HepG2 (cell line): Measurements from ENCODE around the gene ERC1. TPM values are rescaled to one million over a fixed set of nuclear protein-coding genes. Genes with fewer than 3 reads are reported as not detected.

ENCODE experiments used
- ATAC-seq: fragments of 200-7000 bp; cut with Tn5 transposase; 3 replicates; pipeline ENCODE4 v1.9.1; 2020; ENCODE audit warnings: mild to moderate bottlenecking, moderate library complexity
- BruUV-seq: library from RNA; stranded (reverse); fragments of 400-500 nt; replicated peaks from 2 replicates; lab custom pipeline; 2021; lab: Mats Ljungman, UMichigan
- CTCF ChIA-PET: fragments of 300-600 bp; formaldehyde crosslinking; extraction: SDS; loops from one replicate; lab custom pipeline; 2021; ENCODE audit warnings: low total read pairs, inconsistent platforms, low intra/inter-chr PET ratio; lab: Yijun Ruan, JAX
- POLR2A ChIA-PET: fragments of 350-600 bp; sonication (Branson Sonifier 250); formaldehyde crosslinking; loops from one replicate; lab custom pipeline; 2020; ENCODE audit warnings: antibody characterized with exemption, inconsistent platforms; lab: Yijun Ruan, JAX
- DNase-seq: peaks from one replicate; pipeline ENCODE4 v3.0.0-alpha.2; 2015; ENCODE audit warnings: low spot score
- FAIRE-seq: peaks from 3 replicates; lab custom pipeline; 2011; peaks lifted over from hg19 to GRCh38; lab: Jason Lieb, UNC
- H2AFZ ChIP-seq: one replicate; pipeline ENCODE4 v1.6.1; 2011; ENCODE audit warnings: low read length, inconsistent platforms
- H3K27ac ChIP-seq: fragments of 300-600 bp; 3 replicates; pipeline ENCODE4 v1.8.0; 2011; ENCODE audit warnings: mixed run types, mild to moderate bottlenecking, mixed read lengths, low read length, inconsistent platforms; ENCODE audit not compliant: insufficient read depth; ENCODE audit errors: extremely low read length
- H3K27me3 ChIP-seq, 2 experiments: fragments of 200-600 bp in 1 of 2; 2 replicates in 1 of 2; 3 replicates in 1 of 2; pipeline versions ENCODE4 v1.6.0 to v1.8.0; 2011; ENCODE audit warnings: low read length in 2 of 2, mild to moderate bottlenecking in 2 of 2, moderate library complexity in 2 of 2, inconsistent platforms in 1 of 2; ENCODE audit not compliant: insufficient read depth in 2 of 2, control insufficient read depth in 1 of 2
- H3K36me3 ChIP-seq, 2 experiments: fragments of 200-600 bp in 1 of 2; replicated peaks in 1 of 2; 2 replicates in 1 of 2; 3 replicates in 1 of 2; pipeline versions ENCODE4 v1.5.1 to v1.8.0; 2011; ENCODE audit warnings: low read length in 2 of 2, inconsistent platforms in 1 of 2; ENCODE audit not compliant: insufficient read depth in 2 of 2, control insufficient read depth in 1 of 2
- H3K4me1 ChIP-seq: 2 replicates; pipeline ENCODE4 v1.5.1; 2012; ENCODE audit warnings: low read length, inconsistent platforms; ENCODE audit not compliant: insufficient read depth
- H3K4me2 ChIP-seq: 2 replicates; pipeline ENCODE4 v1.6.0; 2011; ENCODE audit warnings: low read depth, low read length, inconsistent platforms
- H3K4me3 ChIP-seq, 3 experiments: fragments of 200-600 bp in 1 of 3; sonication (generic), shearing (Covaris generic) in 1 of 3; replicated peaks in 1 of 3; 2 replicates each; pipeline ENCODE4 v1.5.1; 2011 to 2016; ENCODE audit warnings: low read length in 3 of 3, inconsistent platforms in 2 of 3, low read depth in 2 of 3, mild to moderate bottlenecking in 2 of 3, control low read depth in 1 of 3, mixed read lengths in 1 of 3; ENCODE audit not compliant: insufficient read depth in 1 of 3
- H3K79me2 ChIP-seq: one replicate; pipeline ENCODE4 v1.6.1; 2011; ENCODE audit warnings: low read length, inconsistent platforms; ENCODE audit not compliant: insufficient read depth
- H3K9ac ChIP-seq: 2 replicates; pipeline ENCODE4 v1.6.0; 2011; ENCODE audit warnings: mild to moderate bottlenecking, low read depth, low read length, inconsistent platforms; ENCODE audit not compliant: insufficient read depth
- H3K9me3 ChIP-seq: 2 replicates; pipeline ENCODE4 v1.5.1; 2012; ENCODE audit warnings: mild to moderate bottlenecking, low read length
- H4K20me1 ChIP-seq: 2 replicates; pipeline ENCODE4 v1.6.0; 2011; ENCODE audit warnings: inconsistent platforms, mild to moderate bottlenecking, low read length, moderate library complexity; ENCODE audit not compliant: insufficient read depth
- ISL2 ChIP-seq: sonication (generic); formaldehyde crosslinking; IDR thresholded peaks from 2 replicates; pipeline ENCODE4 v1.5.0; 2020; ENCODE audit warnings: missing genetic modification reagents
- MAFK ChIP-seq, 2 experiments: IDR thresholded peaks in 1 of 2; conservative IDR thresholded peaks in 1 of 2; 2 replicates each; pipeline ENCODE4 v1.6.1; 2011; ENCODE audit warnings: improper control_type of control experiment in 2 of 2, low read length in 2 of 2
- SP5 ChIP-seq: IDR thresholded peaks from 2 replicates; pipeline ENCODE4 v1.6.1; 2016; ENCODE audit warnings: low read depth, borderline replicate concordance
- ZC3H13 ChIP-seq: sonication (generic); formaldehyde crosslinking; IDR thresholded peaks from 2 replicates; pipeline ENCODE4 v1.8.1; 2023; ENCODE audit warnings: mild to moderate bottlenecking, missing genetic modification reagents, moderate library complexity
- ZFP82 ChIP-seq: sonication (generic); formaldehyde crosslinking; IDR thresholded peaks from 2 replicates; pipeline ENCODE4 v1.5.1; 2020; ENCODE audit warnings: mild to moderate bottlenecking, missing genetic modification reagents, borderline replicate concordance
- ZNF292 ChIP-seq: sonication (generic); formaldehyde crosslinking; IDR thresholded peaks from 2 replicates; pipeline ENCODE4 v1.8.1; 2022; ENCODE audit warnings: mild to moderate bottlenecking, low read depth, missing genetic modification reagents, borderline replicate concordance
- ZNF44 ChIP-seq: sonication (generic); formaldehyde crosslinking; IDR thresholded peaks from 2 replicates; pipeline ENCODE4 v1.5.1; 2020; ENCODE audit warnings: mild to moderate bottlenecking, missing genetic modification reagents
- ZNF569 ChIP-seq: sonication (generic); formaldehyde crosslinking; IDR thresholded peaks from 2 replicates; pipeline ENCODE4 v1.5.0; 2020; ENCODE audit warnings: mild to moderate bottlenecking, missing genetic modification reagents, moderate library complexity, borderline replicate concordance
- ZSCAN20 ChIP-seq: sonication (generic); formaldehyde crosslinking; IDR thresholded peaks from 2 replicates; pipeline ENCODE4 v1.4.0; 2020; ENCODE audit warnings: missing genetic modification reagents, mild to moderate bottlenecking, borderline replicate concordance
- WGBS: methylation state at CpG from one replicate; pipeline ENCODE4 v1.1.6; 2017; ENCODE audit warnings: low lambda C conversion rate; 5-methylcytosine and 5-hydroxymethylcytosine counted together
- in situ Hi-C: cut with HindIII; loops from 2 replicates; pipeline ENCODE4 v1.10.0; 2017; ENCODE audit warnings: low pct_unique_long_range_greater_than_20kb; ENCODE audit not compliant: extremely low pct_ligation_motif_present
- intact Hi-C: fragments of 100-400 bp; cut with micrococcal nuclease; formaldehyde crosslinking; loops from one replicate; pipeline ENCODE4 v1.10.0; 2022; ENCODE audit not compliant: unreplicated experiment
- polyA plus RNA-seq, 8 experiments: library from polyadenylated mRNA; depleted of rRNA in 3 of 8; stranded (reverse) in 7 of 8; unstranded in 1 of 8; fragments of >200 nt; fragmentation: Illumina TruSeq in 4 of 8; extraction: Trizol in 4 of 8; gene quantifications; 2 replicates each; pipeline versions ENCODE4 v1.2.1 to v1.2.3, GENCODE V29; 2011 to 2016; ENCODE audit warnings: low read depth in 4 of 8, missing spikeins in 1 of 8, mixed read lengths in 1 of 8; ENCODE audit not compliant: insufficient read depth in 1 of 8
- total RNA-seq, 5 experiments: library from RNA; depleted of rRNA; stranded (reverse); fragments of >200 nt; fragmentation: Illumina TruSeq; extraction: Trizol; gene quantifications; 2 replicates each; pipeline ENCODE4 v1.2.3, GENCODE V29; 2016; ENCODE audit warnings: low read depth in 1 of 5
- TF ChIP-seq, protein P1 (sequence below): sonication (generic); formaldehyde crosslinking; conservative IDR thresholded peaks from 2 replicates; pipeline ENCODE4 v1.4.0; 2020; ENCODE audit warnings: mild to moderate bottlenecking, missing genetic modification reagents, moderate library complexity

The ERC1 gene
- total and polyA plus RNA-seq, 2 of the 13 experiments (the other 11 are each of a cell fraction or from before 2014, with no cell fraction given) = 6.1 to 12.4 TPM

DNA sequence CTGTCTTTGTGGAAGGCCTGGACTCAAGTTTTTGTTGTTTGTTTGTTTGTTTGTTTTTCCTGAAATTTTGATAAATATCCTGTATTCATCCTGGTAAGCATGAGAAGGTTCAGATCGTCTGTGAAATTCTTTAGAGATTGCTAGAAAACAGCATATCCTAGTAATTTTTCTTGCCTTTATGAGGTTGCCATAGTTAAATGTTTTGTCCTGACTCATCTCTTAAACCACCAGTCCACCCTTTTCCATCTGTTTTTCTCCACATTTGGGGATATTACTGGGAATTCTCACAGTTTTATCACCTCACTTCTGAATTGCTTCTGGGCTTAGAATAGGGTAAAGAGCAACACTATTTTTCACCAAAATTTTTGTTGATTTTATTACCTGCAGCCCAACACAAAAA lies 355.1 kb downstream of the ERC1 start:
- H3K9ac ChIP-seq = no peak overlapping the region
- ATAC-seq (no peak), DNase-seq (no peak), FAIRE-seq (no peak)
- no peak overlapping the region for H3K4me3 ChIP-seq
- ChIA-PET CTCF (no interaction called here), POLR2A (no interaction called here)
- H3K9me3 ChIP-seq = no peaks in the 10 kb centered on the region
- H3K4me1 ChIP-seq = peaks cover 11% of the 10 kb centered on the region; the same call in 1 of the 2 replicates
- no peaks in the 10 kb centered on the region for H3K36me3 ChIP-seq
- no peaks in the 10 kb centered on the region for H4K20me1 ChIP-seq
- H3K79me2 ChIP-seq = no peaks in the 10 kb centered on the region
- in situ Hi-C loops (no loop called here), intact Hi-C loops (no loop called here)
- H3K27me3 ChIP-seq = no peaks in the 10 kb centered on the region
- WGBS = 96% methylated on average over 1 of the region's 1 CpG
- BruUV-seq = no TSS peak
- TF ChIP-seq ZFP82 (CRISPR knock-in tag) = no peak
- TF ChIP-seq, protein P1, sequence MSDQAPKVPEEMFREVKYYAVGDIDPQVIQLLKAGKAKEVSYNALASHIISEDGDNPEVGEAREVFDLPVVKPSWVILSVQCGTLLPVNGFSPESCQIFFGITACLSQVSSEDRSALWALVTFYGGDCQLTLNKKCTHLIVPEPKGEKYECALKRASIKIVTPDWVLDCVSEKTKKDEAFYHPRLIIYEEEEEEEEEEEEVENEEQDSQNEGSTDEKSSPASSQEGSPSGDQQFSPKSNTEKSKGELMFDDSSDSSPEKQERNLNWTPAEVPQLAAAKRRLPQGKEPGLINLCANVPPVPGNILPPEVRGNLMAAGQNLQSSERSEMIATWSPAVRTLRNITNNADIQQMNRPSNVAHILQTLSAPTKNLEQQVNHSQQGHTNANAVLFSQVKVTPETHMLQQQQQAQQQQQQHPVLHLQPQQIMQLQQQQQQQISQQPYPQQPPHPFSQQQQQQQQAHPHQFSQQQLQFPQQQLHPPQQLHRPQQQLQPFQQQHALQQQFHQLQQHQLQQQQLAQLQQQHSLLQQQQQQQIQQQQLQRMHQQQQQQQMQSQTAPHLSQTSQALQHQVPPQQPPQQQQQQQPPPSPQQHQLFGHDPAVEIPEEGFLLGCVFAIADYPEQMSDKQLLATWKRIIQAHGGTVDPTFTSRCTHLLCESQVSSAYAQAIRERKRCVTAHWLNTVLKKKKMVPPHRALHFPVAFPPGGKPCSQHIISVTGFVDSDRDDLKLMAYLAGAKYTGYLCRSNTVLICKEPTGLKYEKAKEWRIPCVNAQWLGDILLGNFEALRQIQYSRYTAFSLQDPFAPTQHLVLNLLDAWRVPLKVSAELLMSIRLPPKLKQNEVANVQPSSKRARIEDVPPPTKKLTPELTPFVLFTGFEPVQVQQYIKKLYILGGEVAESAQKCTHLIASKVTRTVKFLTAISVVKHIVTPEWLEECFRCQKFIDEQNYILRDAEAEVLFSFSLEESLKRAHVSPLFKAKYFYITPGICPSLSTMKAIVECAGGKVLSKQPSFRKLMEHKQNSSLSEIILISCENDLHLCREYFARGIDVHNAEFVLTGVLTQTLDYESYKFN (CRISPR knock-in tag) = no peak
- TF ChIP-seq ZNF569 = no peak
- TF ChIP-seq ZSCAN20 (CRISPR knock-in tag) = no peak
- TF ChIP-seq MAFK (conservative IDR thresholded peaks at IDR 0.05 in 1 of 2, IDR thresholded peaks at IDR 0.05 in 1 of 2; ENCODE audit: low read length in 2 of 2) = no peak
- no peak for TF ChIP-seq ZNF44
- TF ChIP-seq SP5 (CRISPR knock-in tag) = no peak
- TF ChIP-seq ISL2 (CRISPR knock-in tag) = no peak
- no peak for TF ChIP-seq ZC3H13
- no peak for TF ChIP-seq ZNF292
- H3K4me2 ChIP-seq = no peak overlapping the region
- H2AFZ ChIP-seq = no peak overlapping the region
- H3K27ac ChIP-seq = no peak overlapping the region
